GM21737 (cell line): Measurements from ENCODE around the gene SLC7A9.
"Not testable (repeated sequence)": the region's sequence is repeated elsewhere in the genome, so short reads cannot be mapped to it uniquely, and the experiment has no call there.

Experiments
- ATAC-seq: cut with Tn5 transposase; IDR thresholded peaks from one replicate; pipeline ENCODE4 v1.9.1; 2021; ENCODE audit warnings: mild to moderate bottlenecking, moderate library complexity; ENCODE audit not compliant: unreplicated experiment

The SLC7A9 gene

DNA sequence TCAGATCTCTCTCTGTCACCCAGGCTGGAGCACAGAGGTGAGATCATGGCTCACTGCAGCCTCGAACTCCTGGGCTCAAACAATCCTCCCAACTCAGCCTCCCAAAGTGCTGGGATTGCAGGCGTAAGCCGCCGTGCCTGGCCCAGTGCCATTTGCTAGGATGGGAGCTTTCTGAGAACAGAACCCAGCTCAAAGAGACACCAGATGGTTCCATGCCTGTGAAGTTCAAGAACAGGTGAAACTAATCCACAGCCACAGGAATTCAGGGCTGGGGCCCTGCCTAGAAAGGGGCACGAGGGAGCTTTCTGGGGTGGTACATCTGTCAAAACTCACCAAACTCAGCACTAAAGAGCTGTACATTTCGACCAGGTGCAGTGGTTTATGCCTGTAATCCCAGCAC lies 4.2 kb downstream of the SLC7A9 start:
- ATAC-seq, result no peak

DNA sequence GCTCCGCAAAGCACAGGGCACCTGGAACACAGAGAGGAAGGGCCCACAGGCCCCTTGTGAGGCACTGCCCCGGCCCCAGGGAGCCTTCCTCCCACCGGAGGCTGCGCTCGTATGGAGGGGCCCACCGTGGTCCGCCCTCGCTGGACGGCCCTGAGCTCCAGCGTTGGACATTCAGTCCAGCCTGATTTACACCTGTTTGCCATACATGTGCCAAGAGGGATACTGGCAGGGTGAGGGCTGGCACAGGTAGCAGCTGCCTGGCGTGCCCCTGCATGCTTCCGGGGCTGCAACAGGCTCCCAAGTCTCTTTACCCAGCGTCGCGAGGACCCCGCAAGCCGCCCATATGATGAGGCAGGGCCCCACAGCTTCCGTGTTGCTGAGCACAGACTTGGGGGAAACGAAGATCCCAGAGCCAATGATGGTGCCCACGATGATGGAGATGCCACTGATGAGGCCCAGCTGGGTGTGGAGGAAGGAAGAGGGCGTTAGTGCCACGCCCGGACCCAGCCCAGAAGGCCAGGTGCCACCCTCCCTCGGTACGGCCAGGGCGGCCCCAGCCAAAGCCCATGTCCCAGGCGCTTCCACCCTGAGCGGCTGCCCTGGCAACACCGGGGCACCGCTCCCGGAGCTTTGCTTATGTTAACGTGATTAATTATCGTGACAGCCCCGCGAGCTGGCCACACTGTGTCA lies 5.1 kb downstream of the SLC7A9 start:
- ATAC-seq, result no peak

DNA sequence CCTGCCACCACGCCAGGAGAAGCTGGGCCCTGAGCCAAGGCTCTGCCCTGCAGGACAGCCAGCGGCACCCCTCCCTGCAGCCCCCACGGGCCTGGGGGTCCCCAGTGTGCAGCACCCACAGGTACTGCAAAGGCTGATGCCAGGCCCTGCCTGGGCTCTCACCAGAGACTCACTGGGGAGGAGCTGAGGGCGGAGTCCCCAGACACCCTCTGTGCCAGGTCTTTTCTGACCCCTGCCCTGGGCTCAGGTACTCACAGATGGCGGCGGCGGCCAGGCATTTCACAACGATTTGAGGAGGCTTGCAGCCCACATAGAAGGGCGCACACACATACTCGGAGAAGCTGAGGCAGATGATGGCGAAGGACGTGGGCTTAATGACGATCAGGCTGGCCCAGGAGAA lies 5.7 kb downstream of the SLC7A9 start:
- ATAC-seq, result no peak

DNA sequence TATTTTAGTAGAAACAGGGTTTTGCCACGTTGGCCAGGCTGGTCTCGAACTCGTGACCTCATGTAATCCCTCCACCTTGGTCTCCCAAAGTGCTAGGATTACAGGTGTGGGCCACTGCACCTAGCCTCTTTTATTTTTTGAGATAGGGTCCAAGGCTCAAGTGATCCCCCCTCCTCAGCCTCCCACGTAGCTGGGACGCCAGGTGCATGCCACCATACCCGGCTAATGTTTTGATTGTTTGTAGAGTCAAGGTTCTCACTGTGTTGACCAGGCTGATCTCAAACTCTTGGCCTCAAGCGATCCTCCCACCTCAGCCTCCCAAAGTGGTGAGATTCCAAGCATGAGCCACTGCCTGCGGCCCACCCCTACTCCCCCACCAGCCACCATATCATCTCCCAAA lies 6.3 kb downstream of the SLC7A9 start:
- no peak for ATAC-seq

DNA sequence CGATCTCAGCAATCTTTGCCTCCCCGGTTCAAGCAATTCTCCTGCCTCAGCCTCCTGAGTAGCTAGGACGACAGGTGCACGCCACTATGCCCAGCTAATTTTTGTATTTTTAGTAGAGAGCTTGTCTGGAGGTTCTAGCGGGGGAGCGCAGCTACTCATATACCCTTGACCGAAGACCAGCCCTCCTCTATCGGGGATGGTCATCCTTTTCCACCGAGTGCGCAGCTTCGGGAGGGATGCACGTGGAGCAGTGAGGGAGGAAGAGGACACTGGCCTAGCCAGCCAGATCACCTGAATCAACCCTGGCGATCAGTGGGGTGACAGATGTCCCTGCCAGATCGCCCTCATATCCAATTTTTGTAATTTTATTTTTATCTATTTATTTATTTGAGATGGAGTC lies 6.8 kb downstream of the SLC7A9 start:
- no peak for ATAC-seq

DNA sequence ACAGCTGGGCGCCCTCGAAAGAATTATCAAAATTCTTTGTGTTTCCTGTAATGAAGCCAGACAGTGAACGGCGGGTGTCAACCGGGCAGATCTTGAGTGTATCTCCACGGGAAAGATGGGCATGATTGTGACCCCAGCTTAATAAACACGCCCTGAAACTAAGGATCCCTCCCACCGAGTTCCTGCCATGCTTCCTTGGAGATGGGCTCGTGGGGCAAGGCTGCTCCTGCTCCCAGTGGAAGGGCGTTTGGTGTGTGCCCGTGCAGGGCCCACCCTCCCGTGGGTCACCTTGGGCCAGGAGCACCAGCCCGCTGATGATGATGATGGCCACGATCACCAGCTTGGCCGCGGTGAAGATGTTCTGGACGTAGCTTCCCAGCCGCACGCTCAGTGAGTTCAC lies 7.4 kb downstream of the SLC7A9 start:
- no peak for ATAC-seq

DNA sequence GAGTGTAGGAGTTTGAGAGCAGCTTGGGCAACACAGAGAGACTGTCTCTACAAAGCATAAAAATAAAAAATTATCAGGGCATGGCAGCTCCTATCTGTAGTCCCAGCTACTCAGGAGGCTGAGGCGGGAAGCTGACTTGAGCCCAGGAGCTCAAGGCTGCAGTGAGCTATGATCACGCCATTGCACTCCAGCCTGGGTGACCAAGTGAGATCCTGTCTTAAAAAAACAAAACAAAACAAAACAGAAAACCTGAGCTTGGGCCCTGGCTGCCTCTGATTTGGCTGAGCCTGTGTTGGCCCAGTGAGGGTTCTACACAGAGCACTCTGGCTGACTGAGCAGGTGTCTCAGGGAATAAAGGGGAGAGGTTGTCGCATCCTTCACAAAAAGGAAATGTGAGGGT lies 8.0 kb downstream of the SLC7A9 start:
- no peak for ATAC-seq

DNA sequence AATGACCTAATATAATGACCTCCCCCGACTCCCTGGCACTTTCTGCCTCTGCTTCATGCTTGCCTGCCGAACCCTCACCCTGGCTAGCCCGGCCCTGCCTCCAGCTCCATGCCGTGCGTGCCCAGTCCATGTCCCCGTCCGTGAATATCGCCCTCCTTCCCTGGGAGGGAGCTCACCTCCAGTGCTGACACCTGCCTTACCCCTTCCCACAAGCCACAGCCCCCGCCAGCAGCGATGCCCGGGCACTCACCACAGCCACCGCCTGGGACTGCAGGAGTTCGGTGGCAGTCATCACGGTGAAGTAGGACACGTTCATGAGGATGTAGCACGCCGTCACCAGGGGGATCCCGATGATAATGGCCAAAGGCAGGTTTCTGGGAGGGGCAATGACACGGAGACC lies 10.0 kb downstream of the SLC7A9 start:
- no peak for ATAC-seq

DNA sequence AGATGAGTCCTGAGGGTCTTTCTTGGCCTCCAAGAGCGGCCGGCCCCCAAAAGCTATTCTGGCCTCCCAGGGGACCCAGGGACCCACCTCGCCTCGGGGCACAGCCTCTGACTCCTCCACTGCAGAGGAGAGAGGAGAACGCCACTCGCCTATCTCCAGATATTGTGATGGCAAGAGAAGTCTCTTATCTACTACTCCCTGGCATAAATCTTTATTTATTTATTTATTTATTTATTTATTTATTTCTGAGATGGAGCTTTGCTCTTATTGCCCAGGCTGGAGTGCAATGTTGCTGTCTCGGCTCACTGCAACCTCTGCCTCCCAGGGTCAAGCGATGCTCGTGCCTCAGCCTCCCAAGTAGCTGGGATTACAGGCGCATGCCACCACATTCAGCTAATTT lies 11.0 kb downstream of the SLC7A9 start:
- ATAC-seq, result no peak

DNA sequence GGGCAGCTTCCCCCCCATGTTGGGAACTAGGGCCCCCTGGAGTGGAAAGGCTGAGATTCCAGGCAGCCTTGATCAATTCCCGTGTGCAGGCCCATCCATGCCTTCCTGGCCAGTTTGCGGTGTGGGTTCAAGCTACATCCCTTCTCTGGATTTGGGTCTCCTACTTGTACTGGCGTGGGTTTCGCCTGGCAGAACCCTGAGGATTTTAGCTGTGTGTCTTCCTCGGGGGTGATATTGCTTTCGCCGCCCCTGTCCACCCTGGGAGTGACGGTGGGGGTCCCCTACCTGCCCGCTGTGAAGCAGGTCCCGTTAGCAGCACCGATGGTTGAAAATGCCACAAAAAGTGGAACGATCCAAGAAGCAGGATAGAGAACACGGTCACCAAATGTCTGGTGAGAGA lies 11.4 kb downstream of the SLC7A9 start:
- no peak for ATAC-seq

DNA sequence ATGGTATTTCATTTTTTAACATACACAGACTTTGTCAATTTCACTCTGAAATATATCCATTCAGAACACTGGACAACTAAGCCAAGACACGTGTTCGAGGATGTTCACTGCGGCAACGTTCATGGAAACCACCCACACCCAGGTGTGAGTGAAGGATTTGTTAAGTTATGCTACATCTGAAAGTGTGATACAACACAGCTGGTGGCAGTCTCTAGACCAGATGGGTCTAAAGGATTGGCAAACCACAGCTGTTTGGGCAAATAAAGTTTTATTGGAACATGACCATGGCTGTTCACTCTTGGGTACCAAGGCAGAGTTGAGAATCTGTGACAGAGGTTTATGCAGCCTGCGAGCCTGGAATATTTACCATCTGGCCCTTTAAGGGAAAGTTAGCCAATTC lies 12.0 kb downstream of the SLC7A9 start:
- ATAC-seq, result no peak

DNA sequence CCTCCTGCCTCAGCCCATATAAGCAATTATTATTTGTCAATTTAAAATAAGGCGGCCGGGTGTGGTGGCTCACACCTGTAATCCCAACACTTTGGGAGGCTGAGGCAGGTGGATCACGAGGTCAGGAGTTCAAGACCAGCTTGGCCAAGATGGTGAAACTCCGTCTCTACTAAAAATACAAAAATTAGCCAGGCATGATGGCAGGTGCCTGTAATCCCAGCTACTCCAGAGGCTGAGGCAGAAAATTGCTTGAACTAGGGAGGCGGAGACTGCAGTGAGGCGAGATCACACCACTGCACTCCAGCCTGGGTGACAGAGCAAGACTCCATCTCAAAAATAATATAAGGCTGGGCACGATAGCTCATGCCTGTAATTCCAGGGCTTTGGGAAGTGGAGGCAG lies 12.7 kb downstream of the SLC7A9 start:
- ATAC-seq, result not testable (repeated sequence)

DNA sequence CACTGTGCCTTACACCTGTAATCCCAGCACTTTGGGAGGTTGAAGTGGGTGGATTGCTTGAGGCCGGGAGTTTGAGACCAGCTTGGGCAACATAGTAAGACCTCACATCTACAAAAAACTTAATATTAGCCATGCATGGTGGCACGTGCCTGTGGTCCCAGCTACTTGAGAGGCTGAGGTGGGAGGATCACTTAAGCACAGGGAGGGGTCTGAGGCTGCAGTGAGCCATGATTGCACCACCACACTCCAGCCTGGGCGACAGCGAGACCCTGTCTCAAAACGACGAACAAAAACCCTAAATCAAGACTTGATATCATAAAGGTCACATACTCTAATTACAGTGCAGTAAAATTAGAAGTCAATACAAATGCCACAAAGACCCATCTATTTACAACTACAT lies 17.4 kb downstream of the SLC7A9 start:
- ATAC-seq, result no peak

DNA sequence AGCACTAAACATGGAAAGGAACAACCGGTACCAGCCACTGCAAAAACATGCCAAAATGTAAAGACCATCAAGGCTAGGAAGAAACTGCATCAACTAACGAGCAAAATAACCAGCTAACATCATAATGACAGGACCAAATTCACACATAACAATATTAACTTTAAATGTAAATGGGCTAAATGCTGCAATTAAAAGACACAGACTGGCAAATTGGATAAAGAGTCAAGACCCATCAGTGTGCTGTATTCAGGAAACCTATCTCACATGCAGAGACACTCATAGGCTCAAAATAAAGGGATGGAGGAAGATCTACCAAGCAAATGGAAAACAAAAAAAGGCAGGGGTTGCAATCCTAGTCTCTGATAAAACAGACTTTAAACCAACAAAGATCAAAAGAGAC lies 21.5 kb downstream of the SLC7A9 start:
- ATAC-seq, result not testable (repeated sequence)

DNA sequence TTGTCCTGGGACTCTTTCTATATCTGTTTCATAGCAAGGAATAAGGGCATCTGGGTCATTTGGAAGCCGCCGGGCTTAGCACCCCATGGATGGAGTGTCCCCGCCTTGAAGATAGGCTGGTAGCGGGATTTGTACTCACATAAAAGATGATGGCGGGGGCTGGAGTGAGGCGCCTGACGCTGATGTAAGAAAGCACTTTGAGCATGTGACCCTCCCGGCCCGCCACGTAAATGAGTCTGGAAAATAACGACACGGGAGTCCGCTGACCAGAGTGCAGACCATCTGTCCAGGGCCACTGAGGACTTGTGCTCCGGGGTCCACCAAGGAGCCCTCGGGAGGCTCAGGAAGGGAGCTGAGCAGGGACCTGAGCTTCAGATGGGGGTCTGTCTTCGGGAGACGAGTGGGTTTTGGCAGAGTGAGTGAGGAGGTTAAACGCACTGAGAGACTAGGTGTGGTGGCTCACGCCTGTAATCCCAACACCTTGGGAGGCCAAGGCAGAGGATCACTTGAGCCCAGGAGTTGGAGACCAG lies 25.8 kb downstream of the SLC7A9 start:
- no peak for ATAC-seq

DNA sequence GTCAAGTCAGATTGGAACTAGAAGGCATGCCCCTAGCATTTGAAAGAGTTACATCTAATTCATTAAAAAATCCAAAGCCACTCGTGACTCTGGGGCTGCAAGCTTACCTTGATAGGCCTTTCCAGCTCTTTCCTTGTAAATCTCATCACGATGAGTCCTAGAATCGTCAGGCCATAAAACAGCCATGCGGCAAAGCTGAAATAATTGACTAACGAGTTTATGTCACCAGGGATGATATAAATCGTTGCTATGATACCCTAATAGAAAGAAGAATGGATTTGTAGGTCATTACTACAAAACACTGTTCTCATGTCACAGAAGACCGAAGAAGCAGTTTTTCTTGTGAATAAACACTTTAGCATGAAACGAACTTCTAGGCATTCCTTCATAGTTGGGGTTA lies 27.5 kb downstream of the SLC7A9 start:
- ATAC-seq, result no peak

DNA sequence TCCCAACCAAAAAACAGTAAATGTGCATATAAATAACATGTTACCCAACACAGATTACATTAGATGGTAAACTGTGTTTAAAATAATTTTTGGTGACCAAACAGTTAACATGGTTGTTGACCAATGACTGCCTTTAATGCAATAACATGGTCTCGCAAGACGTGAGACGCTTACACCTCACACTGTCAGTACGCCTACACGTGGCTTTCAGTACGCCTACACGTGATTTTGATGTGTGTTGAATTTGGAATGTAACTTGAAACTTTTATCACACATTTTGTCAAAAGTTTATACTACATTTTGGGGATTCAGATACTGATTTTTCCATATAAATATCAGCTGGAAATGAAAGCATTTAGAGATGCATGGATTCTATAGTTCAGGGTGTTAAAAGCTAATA lies 32.0 kb downstream of the SLC7A9 start:
- no peak for ATAC-seq

DNA sequence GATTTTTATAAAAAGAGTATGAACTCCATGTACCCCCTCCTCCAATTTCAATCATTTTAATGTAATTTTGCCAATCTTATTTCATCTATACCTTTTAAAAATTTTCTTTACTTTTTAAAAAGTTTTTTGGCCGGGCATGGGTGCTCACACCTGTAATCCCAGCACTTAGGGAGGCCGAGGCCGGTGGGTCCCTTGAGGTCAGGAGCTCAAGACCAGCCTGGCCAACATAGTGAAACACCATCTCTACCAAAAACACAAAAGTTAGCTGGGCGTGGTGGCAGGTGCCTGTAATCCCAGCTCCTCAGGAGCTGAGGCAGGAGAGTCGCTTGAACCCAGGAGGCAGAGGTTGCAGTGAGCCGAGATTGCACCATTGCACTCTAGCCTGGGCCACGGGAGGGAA lies 36.2 kb downstream of the SLC7A9 start:
- not testable (repeated sequence) for ATAC-seq

DNA sequence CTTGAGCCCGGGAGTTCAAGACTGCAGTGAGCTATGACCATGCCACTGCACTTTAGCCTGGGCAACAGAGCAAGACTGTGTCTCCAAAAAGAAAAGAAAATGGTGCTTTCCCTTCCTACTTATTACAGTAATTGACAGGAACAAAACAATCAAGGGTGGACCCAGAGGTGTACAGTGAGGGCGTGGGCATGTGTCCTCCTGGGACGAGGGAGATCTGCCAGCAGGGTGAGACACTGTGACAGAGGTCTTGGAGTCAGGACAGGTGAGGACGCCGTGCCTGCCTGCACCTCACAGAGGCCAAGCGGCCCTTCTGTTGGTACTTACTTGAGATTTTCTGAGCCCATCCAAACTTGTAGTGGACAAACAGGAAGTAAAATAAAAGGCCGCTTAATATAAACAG lies 36.7 kb downstream of the SLC7A9 start:
- not testable (repeated sequence) for ATAC-seq

DNA sequence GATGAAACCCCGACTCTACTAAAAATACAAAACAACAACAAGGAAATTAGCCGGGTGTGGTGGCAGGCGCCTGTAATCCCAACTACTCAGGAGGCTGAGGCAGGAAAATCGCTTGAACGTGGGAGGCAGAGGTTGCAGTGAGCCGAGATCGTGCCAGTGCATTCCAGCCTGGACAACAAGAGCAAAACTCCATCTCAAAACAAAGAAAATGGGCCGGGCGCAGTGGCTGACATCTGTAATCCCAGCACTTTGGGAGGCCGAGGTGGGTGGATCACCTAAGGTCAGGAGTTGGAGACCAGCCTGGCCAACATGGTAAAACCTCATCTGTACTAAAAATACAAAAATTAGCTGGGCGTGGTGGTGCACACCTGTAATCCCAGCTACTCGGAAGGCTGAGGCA lies 37.5 kb downstream of the SLC7A9 start:
- ATAC-seq, result not testable (repeated sequence)

DNA sequence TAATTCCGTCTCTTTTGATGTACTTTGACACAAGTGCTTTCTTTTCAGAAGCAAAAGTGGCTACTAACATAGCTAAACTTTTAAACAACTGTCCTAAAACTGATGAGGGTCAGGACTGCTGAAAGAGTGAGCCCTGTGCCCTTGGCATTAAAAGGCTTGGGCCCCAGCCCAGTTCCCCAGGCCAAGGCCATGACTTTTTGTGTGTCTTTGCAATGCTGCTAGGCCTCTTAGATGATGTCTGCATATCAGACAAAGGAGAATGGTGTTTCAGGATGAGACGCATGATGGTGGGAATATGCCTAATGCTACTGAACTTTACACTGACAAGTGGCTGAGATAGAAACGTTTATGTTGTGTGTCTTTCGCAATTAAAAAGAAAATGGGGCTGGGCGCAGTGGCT lies 38.0 kb downstream of the SLC7A9 start:
- ATAC-seq, result no peak

DNA sequence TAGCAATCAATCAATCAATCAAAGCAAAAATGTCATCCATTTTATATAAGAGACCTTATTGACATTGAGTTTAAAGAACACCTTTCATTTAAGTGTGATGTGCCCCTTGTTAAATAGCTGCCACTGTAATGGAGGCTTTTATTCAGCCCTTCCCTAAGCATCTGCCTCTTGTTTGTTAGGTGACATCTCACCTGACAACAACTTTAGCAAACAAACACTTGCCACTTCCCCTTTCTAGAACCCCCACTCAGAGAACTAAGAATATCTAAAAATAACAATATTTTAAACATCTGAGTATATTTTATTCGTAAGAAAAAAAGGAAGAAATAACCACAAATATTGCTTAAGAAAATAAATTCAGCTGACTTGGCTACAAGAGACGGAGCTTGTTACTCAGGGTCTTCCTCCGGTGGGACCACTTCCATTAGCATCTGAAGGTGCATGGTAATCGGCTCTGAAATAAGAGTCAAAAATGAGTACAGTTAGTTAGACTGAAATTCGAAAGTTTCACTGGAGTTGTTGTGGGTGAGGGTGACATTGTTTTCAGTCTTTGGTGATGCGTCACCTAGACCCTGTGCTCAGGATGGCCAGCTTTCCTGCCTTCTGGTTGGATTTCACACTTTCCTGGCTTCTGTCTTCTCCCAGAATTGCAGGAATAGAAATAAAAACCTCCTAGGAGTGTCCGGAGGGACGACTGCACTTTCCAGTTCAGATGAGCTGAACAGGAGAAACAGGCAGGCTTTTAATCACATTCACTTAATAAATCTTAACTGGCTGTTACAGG lies 39.1 kb downstream of the SLC7A9 start:
- ATAC-seq, result no peak
